T-helper 9 cell (primary cell): ENCODE measurements around the gene ALDH16A1.

Experiments
- DNase-seq: peaks from one replicate; pipeline ENCODE4 v3.0.0-alpha.2; 2020

ALDH16A1 gene

GRCh38 chr19:49423985-49424303 lies 29.1 kb upstream of the ALDH16A1 start:
- DNase-seq = no peak

- no peak for DNase-seq
Observed at GRCh38 chr19:49425178-49425577, 27.8 kb upstream of the ALDH16A1 start, which contains the start of gene GFY. Gene GFY (plus strand): TSS chr19:49425388. CDS start chr19:49426431, 1,043 bp downstream.

GRCh38 chr19:49425922-49426592 lies 27.0 kb upstream of the ALDH16A1 start:
- no peak for DNase-seq

GRCh38 chr19:49427339-49427738 lies 25.7 kb upstream of the ALDH16A1 start:
- no peak for DNase-seq

GRCh38 chr19:49427855-49428546 lies 25.0 kb upstream of the ALDH16A1 start:
- no peak for DNase-seq

GRCh38 chr19:49428547-49429451 lies 24.2 kb upstream of the ALDH16A1 start:
- no peak for DNase-seq

- no peak for DNase-seq
Observed at GRCh38 chr19:49430172-49430677, 22.8 kb upstream of the ALDH16A1 start.

- no peak for DNase-seq
Observed at GRCh38 chr19:49430678-49431329, 22.2 kb upstream of the ALDH16A1 start.

GRCh38 chr19:49431330-49431749 lies 21.7 kb upstream of the ALDH16A1 start:
- no peak for DNase-seq

GRCh38 chr19:49432141-49433073 lies 20.6 kb upstream of the ALDH16A1 start:
- DNase-seq = no peak

- no peak for DNase-seq
Observed at GRCh38 chr19:49433240-49433901, 19.7 kb upstream of the ALDH16A1 start.

- DNase-seq = no peak
Observed at GRCh38 chr19:49434907-49435583, 18.0 kb upstream of the ALDH16A1 start.

- DNase-seq = no peak
Observed at GRCh38 chr19:49435670-49436069, 17.4 kb upstream of the ALDH16A1 start.

GRCh38 chr19:49436381-49437017 lies 16.5 kb upstream of the ALDH16A1 start:
- no peak for DNase-seq

- DNase-seq = no peak
Observed at GRCh38 chr19:49437231-49437630, 15.8 kb upstream of the ALDH16A1 start.

- DNase-seq = no peak
Observed at GRCh38 chr19:49438261-49438660, 14.8 kb upstream of the ALDH16A1 start.

GRCh38 chr19:49439836-49440235 lies 13.2 kb upstream of the ALDH16A1 start:
- no peak for DNase-seq

- DNase-seq = no peak
Observed at GRCh38 chr19:49440439-49441209, 12.4 kb upstream of the ALDH16A1 start.
